HEK293 (cell line): ENCODE data around the gene SARNP.

ENCODE experiments used
- GLI2 ChIP-seq: fragments of 450-650 bp; formaldehyde crosslinking; IDR thresholded peaks from 2 replicates; pipeline ENCODE4; 2017; ENCODE audit warnings: missing biosample characterization, missing genetic modification characterization, low read depth, borderline replicate concordance
- GLIS1 ChIP-seq: fragments of 450-650 bp; formaldehyde crosslinking; IDR thresholded peaks from 2 replicates; pipeline ENCODE4 v1.5.1; 2016; ENCODE audit warnings: missing biosample characterization, missing genetic modification characterization
- GLIS2 ChIP-seq: fragments of 450-650 bp; formaldehyde crosslinking; IDR thresholded peaks from 2 replicates; pipeline ENCODE4 v1.5.1; 2016; ENCODE audit warnings: missing biosample characterization, missing genetic modification characterization
- KLF16 ChIP-seq: fragments of 450-650 bp; formaldehyde crosslinking; IDR thresholded peaks from 2 replicates; pipeline ENCODE4 v1.5.1; 2017; ENCODE audit warnings: missing biosample characterization, missing genetic modification characterization
- KLF7 ChIP-seq: fragments of 450-650 bp; formaldehyde crosslinking; IDR thresholded peaks from 2 replicates; pipeline ENCODE4 v1.5.1; 2016; ENCODE audit warnings: missing biosample characterization, missing genetic modification characterization, borderline replicate concordance
- TRIM28 ChIP-seq: IDR thresholded peaks from 2 replicates; pipeline ENCODE4 v1.6.1; 2011; ENCODE audit warnings: low read length, control low read depth, borderline replicate concordance
- WT1 ChIP-seq: fragments of 450-650 bp; formaldehyde crosslinking; IDR thresholded peaks from 2 replicates; pipeline ENCODE4 v1.5.1; 2016; ENCODE audit warnings: missing biosample characterization, missing genetic modification characterization
- ZBTB1 ChIP-seq: fragments of 450-650 bp; formaldehyde crosslinking; IDR thresholded peaks from 2 replicates; pipeline ENCODE4 v1.5.1; 2016; ENCODE audit warnings: missing biosample characterization, missing genetic modification characterization
- ZBTB21 ChIP-seq: fragments of 450-650 bp; formaldehyde crosslinking; IDR thresholded peaks from 2 replicates; pipeline ENCODE4 v1.5.1; 2017; ENCODE audit warnings: missing biosample characterization, missing genetic modification characterization
- ZBTB48 ChIP-seq: fragments of 450-650 bp; formaldehyde crosslinking; IDR thresholded peaks from 2 replicates; pipeline ENCODE4 v1.5.1; 2016; ENCODE audit warnings: missing biosample characterization, missing genetic modification characterization
- ZBTB8A ChIP-seq: fragments of 450-650 bp; formaldehyde crosslinking; IDR thresholded peaks from 2 replicates; pipeline ENCODE4 v1.5.1; 2016; ENCODE audit warnings: missing biosample characterization, missing genetic modification characterization
- ZFP37 ChIP-seq: fragments of 450-650 bp; formaldehyde crosslinking; IDR thresholded peaks from 2 replicates; pipeline ENCODE4 v1.5.1; 2016; ENCODE audit warnings: missing biosample characterization, missing genetic modification characterization
- ZNF114 ChIP-seq: fragments of 450-650 bp; formaldehyde crosslinking; IDR thresholded peaks from 2 replicates; pipeline ENCODE4 v1.5.0; 2017; ENCODE audit warnings: missing biosample characterization, missing genetic modification characterization
- ZNF148 ChIP-seq: fragments of 450-650 bp; formaldehyde crosslinking; IDR thresholded peaks from 2 replicates; pipeline ENCODE4 v1.5.0; 2017; ENCODE audit warnings: missing biosample characterization, missing genetic modification characterization, borderline replicate concordance
- ZNF155 ChIP-seq: fragments of 450-650 bp; formaldehyde crosslinking; IDR thresholded peaks from 2 replicates; pipeline ENCODE4 v1.5.1; 2016; ENCODE audit warnings: missing biosample characterization, missing genetic modification characterization
- ZNF157 ChIP-seq: fragments of 450-650 bp; formaldehyde crosslinking; IDR thresholded peaks from 2 replicates; pipeline ENCODE4 v1.5.1; 2016; ENCODE audit warnings: missing biosample characterization, missing genetic modification characterization
- ZNF18 ChIP-seq: fragments of 450-650 bp; formaldehyde crosslinking; IDR thresholded peaks from 2 replicates; pipeline ENCODE4 v1.5.1; 2016; ENCODE audit warnings: missing biosample characterization, missing genetic modification characterization
- ZNF211 ChIP-seq: fragments of 450-650 bp; formaldehyde crosslinking; IDR thresholded peaks from 2 replicates; pipeline ENCODE4 v1.5.1; 2016; ENCODE audit warnings: low read depth, missing biosample characterization, missing genetic modification characterization
- ZNF266 ChIP-seq: fragments of 450-650 bp; formaldehyde crosslinking; IDR thresholded peaks from 2 replicates; pipeline ENCODE4 v1.5.1; 2016; ENCODE audit warnings: missing biosample characterization, missing genetic modification characterization, low read depth
- ZNF324 ChIP-seq: fragments of 450-650 bp; formaldehyde crosslinking; IDR thresholded peaks from 2 replicates; pipeline ENCODE4 v1.5.1; 2016; ENCODE audit warnings: missing biosample characterization, missing genetic modification characterization
- ZNF394 ChIP-seq: fragments of 450-650 bp; formaldehyde crosslinking; IDR thresholded peaks from 2 replicates; pipeline ENCODE4 v1.5.1; 2016; ENCODE audit warnings: missing biosample characterization, missing genetic modification characterization, mild to moderate bottlenecking, moderate library complexity, borderline replicate concordance
- ZNF426 ChIP-seq: fragments of 450-650 bp; formaldehyde crosslinking; IDR thresholded peaks from 2 replicates; pipeline ENCODE4 v1.5.1; 2017; ENCODE audit warnings: missing biosample characterization, missing genetic modification characterization, mild to moderate bottlenecking, inconsistent platforms, moderate library complexity
- ZNF529 ChIP-seq: fragments of 450-650 bp; formaldehyde crosslinking; IDR thresholded peaks from 2 replicates; pipeline ENCODE4 v1.5.1; 2017; ENCODE audit warnings: missing genetic modification characterization, missing biosample characterization; ENCODE audit not compliant: insufficient replicate concordance
- ZNF548 ChIP-seq: fragments of 450-650 bp; formaldehyde crosslinking; IDR thresholded peaks from 2 replicates; pipeline ENCODE4 v1.5.1; 2016; ENCODE audit warnings: missing biosample characterization, missing genetic modification characterization
- ZNF549 ChIP-seq: fragments of 450-650 bp; IDR thresholded peaks from 2 replicates; pipeline ENCODE4 v1.5.1; 2018; ENCODE audit warnings: missing biosample characterization, missing genetic modification characterization, mild to moderate bottlenecking, inconsistent platforms, moderate library complexity
- ZNF555 ChIP-seq: fragments of 450-650 bp; formaldehyde crosslinking; conservative IDR thresholded peaks from 2 replicates; pipeline ENCODE4 v1.5.1; 2017; ENCODE audit warnings: missing biosample characterization, mild to moderate bottlenecking, missing genetic modification characterization, inconsistent platforms
- ZNF626 ChIP-seq: fragments of 450-650 bp; sonication (Bioruptor Pico); formaldehyde crosslinking; IDR thresholded peaks from 2 replicates; pipeline ENCODE4 v1.5.1; 2018; ENCODE audit warnings: missing biosample characterization, missing genetic modification characterization, inconsistent platforms
- ZNF707 ChIP-seq: fragments of 450-650 bp; formaldehyde crosslinking; IDR thresholded peaks from 2 replicates; pipeline ENCODE4 v1.5.1; 2016; ENCODE audit warnings: missing biosample characterization, missing genetic modification characterization
- ZNF768 ChIP-seq: fragments of 450-650 bp; formaldehyde crosslinking; IDR thresholded peaks from 2 replicates; pipeline ENCODE4 v1.5.1; 2018; ENCODE audit warnings: missing biosample characterization, mild to moderate bottlenecking, missing genetic modification characterization
- ZNF785 ChIP-seq: fragments of 450-650 bp; formaldehyde crosslinking; IDR thresholded peaks from 2 replicates; pipeline ENCODE4 v1.5.1; 2016; ENCODE audit warnings: missing biosample characterization, missing genetic modification characterization
- TF ChIP-seq, protein P1 (sequence below): fragments of 450-650 bp; formaldehyde crosslinking; IDR thresholded peaks from 2 replicates; pipeline ENCODE4 v1.5.1; 2017; ENCODE audit warnings: missing biosample characterization, missing genetic modification characterization
- TF ChIP-seq, protein P2 (sequence below): fragments of 450-650 bp; formaldehyde crosslinking; IDR thresholded peaks from 2 replicates; pipeline ENCODE4 v1.5.1; 2016; ENCODE audit warnings: missing biosample characterization, missing genetic modification characterization

The SARNP gene

DNA sequence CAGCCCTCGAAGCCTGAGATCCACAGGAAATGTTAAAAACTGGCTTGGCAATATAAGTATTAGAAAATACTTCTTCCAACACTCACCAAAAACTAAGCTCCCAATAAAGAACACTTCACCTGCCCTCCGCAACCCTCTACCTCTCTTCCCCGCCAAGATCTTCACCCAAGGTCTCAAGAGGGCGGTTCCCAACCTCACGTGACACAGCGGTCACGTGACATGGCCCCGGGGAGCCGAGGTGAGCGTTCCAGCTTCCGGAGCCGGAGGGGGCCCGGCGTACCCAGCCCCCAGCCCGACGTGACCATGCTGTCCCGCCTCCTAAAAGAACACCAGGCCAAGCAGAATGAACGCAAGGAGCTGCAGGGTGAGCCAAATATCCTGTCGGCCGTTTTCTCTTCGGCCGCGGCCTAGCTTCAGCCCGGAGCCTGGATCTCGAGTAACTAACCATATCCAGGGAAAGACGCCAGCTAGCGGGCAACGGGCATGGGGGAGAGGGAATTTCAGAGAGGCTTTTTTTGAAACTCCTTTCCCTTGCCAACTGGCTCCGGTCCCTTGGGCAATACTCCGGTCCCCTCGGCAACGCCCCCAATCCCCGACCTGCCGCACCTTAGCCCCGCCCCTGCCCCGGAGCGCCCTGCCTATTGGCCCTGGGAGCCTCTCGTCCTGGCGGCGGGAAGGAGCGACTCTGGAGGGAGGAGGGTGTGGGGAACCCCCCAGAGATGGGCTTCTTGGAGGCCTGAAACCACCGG, 101.5 kb downstream of the SARNP start, which contains the start of gene BLOC1S1 (continued):
- TF ChIP-seq ZNF426 (tag by site-specific recombination) (no peak), WT1 (peak; percentile 82), KLF16 (tag by site-specific recombination) (peak; percentile 100), ZBTB8A (peak; percentile 67), ZBTB21 (tag by site-specific recombination) (peak; percentile 75), ZNF555 (tag by site-specific recombination) (no peak), ZNF155 (no peak), ZNF157 (tag by site-specific recombination) (peak; percentile 11; the same call in 1 of the 2 replicates), ZNF211 (tag by site-specific recombination) (no peak), ZNF548 (tag by site-specific recombination) (no peak), ZNF394 (tag by site-specific recombination) (peak; percentile 81), ZNF114 (tag by site-specific recombination) (no peak), GLI2 (tag by site-specific recombination) (no peak), ZNF626 (tag by site-specific recombination) (no peak), ZNF18 (tag by site-specific recombination) (no peak; the same call in 1 of the 2 replicates), ZNF707 (tag by site-specific recombination) (0 out of 2 replicates have a peak, but pooled peaks have one; percentile 37), ZNF549 (no peak), GLIS2 (tag by site-specific recombination) (peak; percentile 85), ZNF324 (tag by site-specific recombination) (peak; percentile 94), ZNF785 (0 out of 2 replicates have a peak, but pooled peaks have one; percentile 30), ZNF529 (tag by site-specific recombination) (no peak), ZNF148 (tag by site-specific recombination) (no peak), ZFP37 (tag by site-specific recombination) (peak; percentile 94), ZBTB1 (tag by site-specific recombination) (0 out of 2 replicates have a peak, but pooled peaks have one; percentile 37), KLF7 (peak; percentile 99), TRIM28 (no peak), ZNF768 (no peak), ZNF266 (0 out of 2 replicates have a peak, but pooled peaks have one; percentile 14), ZBTB48 (tag by site-specific recombination) (peak; percentile 98), GLIS1 (tag by site-specific recombination) (peak; percentile 80)
- TF ChIP-seq, protein P1, sequence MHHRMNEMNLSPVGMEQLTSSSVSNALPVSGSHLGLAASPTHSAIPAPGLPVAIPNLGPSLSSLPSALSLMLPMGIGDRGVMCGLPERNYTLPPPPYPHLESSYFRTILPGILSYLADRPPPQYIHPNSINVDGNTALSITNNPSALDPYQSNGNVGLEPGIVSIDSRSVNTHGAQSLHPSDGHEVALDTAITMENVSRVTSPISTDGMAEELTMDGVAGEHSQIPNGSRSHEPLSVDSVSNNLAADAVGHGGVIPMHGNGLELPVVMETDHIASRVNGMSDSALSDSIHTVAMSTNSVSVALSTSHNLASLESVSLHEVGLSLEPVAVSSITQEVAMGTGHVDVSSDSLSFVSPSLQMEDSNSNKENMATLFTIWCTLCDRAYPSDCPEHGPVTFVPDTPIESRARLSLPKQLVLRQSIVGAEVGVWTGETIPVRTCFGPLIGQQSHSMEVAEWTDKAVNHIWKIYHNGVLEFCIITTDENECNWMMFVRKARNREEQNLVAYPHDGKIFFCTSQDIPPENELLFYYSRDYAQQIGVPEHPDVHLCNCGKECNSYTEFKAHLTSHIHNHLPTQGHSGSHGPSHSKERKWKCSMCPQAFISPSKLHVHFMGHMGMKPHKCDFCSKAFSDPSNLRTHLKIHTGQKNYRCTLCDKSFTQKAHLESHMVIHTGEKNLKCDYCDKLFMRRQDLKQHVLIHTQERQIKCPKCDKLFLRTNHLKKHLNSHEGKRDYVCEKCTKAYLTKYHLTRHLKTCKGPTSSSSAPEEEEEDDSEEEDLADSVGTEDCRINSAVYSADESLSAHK (tag by site-specific recombination): peak; percentile 69
- TF ChIP-seq, protein P2, sequence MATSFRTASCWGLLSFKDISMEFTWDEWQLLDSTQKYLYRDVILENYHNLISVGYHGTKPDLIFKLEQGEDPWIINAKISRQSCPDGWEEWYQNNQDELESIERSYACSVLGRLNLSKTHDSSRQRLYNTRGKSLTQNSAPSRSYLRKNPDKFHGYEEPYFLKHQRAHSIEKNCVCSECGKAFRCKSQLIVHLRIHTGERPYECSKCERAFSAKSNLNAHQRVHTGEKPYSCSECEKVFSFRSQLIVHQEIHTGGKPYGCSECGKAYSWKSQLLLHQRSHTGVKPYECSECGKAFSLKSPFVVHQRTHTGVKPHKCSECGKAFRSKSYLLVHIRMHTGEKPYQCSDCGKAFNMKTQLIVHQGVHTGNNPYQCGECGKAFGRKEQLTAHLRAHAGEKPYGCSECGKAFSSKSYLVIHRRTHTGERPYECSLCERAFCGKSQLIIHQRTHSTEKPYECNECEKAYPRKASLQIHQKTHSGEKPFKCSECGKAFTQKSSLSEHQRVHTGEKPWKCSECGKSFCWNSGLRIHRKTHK (tag by site-specific recombination): 0 out of 2 replicates have a peak, but pooled peaks have one; percentile 10
